A549 (cell line): ENCODE measurements around the gene ZNF597. TPM values are rescaled to one million over a fixed set of nuclear protein-coding genes. Genes with fewer than 3 reads are reported as not detected.

Source experiments
- ATAC-seq, 2 experiments: fragments of 200-7000 bp in 1 of 2; fragments of >200 bp in 1 of 2; cut with Nextera tagmentation in 1 of 2; cut with Tn5 transposase in 1 of 2; 3 replicates each; pipeline versions ENCODE4 v1.8.0 to v1.9.1; 2018 to 2020; ENCODE audit warnings: mild to moderate bottlenecking in 1 of 2, moderate library complexity in 1 of 2
- CTCF ChIA-PET: fragments of 300-600 bp; sonication (Branson Sonifier 250); formaldehyde crosslinking; extraction: SDS; loops from one replicate; lab custom pipeline; 2021; ENCODE audit warnings: antibody characterized with exemption, inconsistent platforms; lab: Yijun Ruan, JAX
- POLR2A ChIA-PET: fragments of 350-600 bp; formaldehyde crosslinking; extraction: SDS; loops from one replicate; lab custom pipeline; 2021; ENCODE audit warnings: antibody characterized with exemption, inconsistent platforms; lab: Yijun Ruan, JAX
- DNase-seq, 2 experiments: peaks; one replicate each; pipeline versions ENCODE4 v3.0.0 to v3.0.0-alpha.2; 2011 to 2016; ENCODE audit warnings: low read depth in 1 of 2, low spot score in 1 of 2
- FAIRE-seq: peaks from 2 replicates; lab custom pipeline; 2011; peaks lifted over from hg19 to GRCh38; lab: Jason Lieb, UNC
- H3K27ac ChIP-seq, 2 experiments: fragments of >200 bp; sonication (Bioruptor Twin); formaldehyde crosslinking; 3 replicates each; pipeline ENCODE4 v1.5.1; 2016 to 2017
- H3K4me1 ChIP-seq: fragments of >200 bp; sonication (Bioruptor Twin); formaldehyde crosslinking; 3 replicates; pipeline ENCODE4 v1.6.1; 2016
- H3K4me2 ChIP-seq: fragments of >200 bp; sonication (Bioruptor Twin); formaldehyde crosslinking; 3 replicates; pipeline ENCODE4 v1.6.1; 2016
- H3K4me3 ChIP-seq: fragments of >200 bp; sonication (Bioruptor Twin); formaldehyde crosslinking; 3 replicates; pipeline ENCODE4 v1.5.1; 2016
- H3K9me3 ChIP-seq: fragments of >200 bp; sonication (Bioruptor Twin); formaldehyde crosslinking; 3 replicates; pipeline ENCODE4 v1.6.1; 2016
- CBX2 ChIP-seq: fragments of 200-600 bp; sonication (generic); IDR thresholded peaks from 2 replicates; pipeline ENCODE4 v1.6.1; 2016; ENCODE audit warnings: low read depth, mild to moderate bottlenecking, borderline replicate concordance
- CHD4 ChIP-seq: fragments of 200-600 bp; sonication (generic); IDR thresholded peaks from 2 replicates; pipeline ENCODE4 v1.6.1; 2016; ENCODE audit warnings: antibody characterized with exemption, mild to moderate bottlenecking, borderline replicate concordance
- EHF ChIP-seq: fragments of 250-450 bp; sonication (Bioruptor Pico); IDR thresholded peaks from 2 replicates; pipeline ENCODE4 v1.5.0; 2020; ENCODE audit warnings: mild to moderate bottlenecking
- FOXS1 ChIP-seq: fragments of 250-450 bp; sonication (Bioruptor Pico); IDR thresholded peaks from 2 replicates; pipeline ENCODE4 v1.5.0; 2020; ENCODE audit warnings: mild to moderate bottlenecking, moderate library complexity
- GATA3 ChIP-seq: IDR thresholded peaks from 2 replicates; pipeline ENCODE4 v1.6.1; 2012; ENCODE audit warnings: borderline replicate concordance
- HOXB13 ChIP-seq: fragments of 250-450 bp; sonication (Bioruptor Pico); IDR thresholded peaks from 2 replicates; pipeline ENCODE4 v1.5.0; 2020; ENCODE audit warnings: low read depth, mild to moderate bottlenecking, moderate library complexity
- JUN ChIP-seq, 2 experiments: fragments of >200 bp; sonication (Bioruptor Twin); formaldehyde crosslinking; IDR thresholded peaks; 2 replicates in 1 of 2; 3 replicates in 1 of 2; pipeline ENCODE4 v1.6.1; 2016 to 2017
- KDM1A ChIP-seq: fragments of 200-600 bp; sonication (generic); IDR thresholded peaks from 2 replicates; pipeline ENCODE4 v1.6.1; 2016; ENCODE audit warnings: low read depth, mild to moderate bottlenecking
- MYC ChIP-seq: IDR thresholded peaks from 2 replicates; pipeline ENCODE4 v1.6.1; 2012; ENCODE audit warnings: mild to moderate bottlenecking, inconsistent platforms, low read length, improper control_type of control experiment, borderline replicate concordance
- POLR2A ChIP-seq: IDR thresholded peaks from 2 replicates; pipeline ENCODE4 v1.6.1; 2012; ENCODE audit warnings: mild to moderate bottlenecking, low read length
- POLR2AphosphoS2 ChIP-seq: conservative IDR thresholded peaks from 2 replicates; pipeline ENCODE4 v1.6.1; 2012; ENCODE audit warnings: low read length, improper control_type of control experiment, inconsistent platforms
- RAD21 ChIP-seq, 2 experiments: fragments of >200 bp in 1 of 2; sonication (Bioruptor Twin) in 1 of 2; formaldehyde crosslinking in 1 of 2; IDR thresholded peaks in 1 of 2; conservative IDR thresholded peaks in 1 of 2; 2 replicates in 1 of 2; 3 replicates in 1 of 2; pipeline ENCODE4 v1.6.1; 2012 to 2018; ENCODE audit warnings: inconsistent platforms in 1 of 2
- ZFP36 ChIP-seq: fragments of 450-650 bp; IDR thresholded peaks from 2 replicates; pipeline ENCODE4 v1.6.1; 2014; ENCODE audit warnings: borderline replicate concordance; ENCODE audit not compliant: partially characterized antibody
- WGBS: methylation state at CpG from one replicate; pipeline ENCODE4 v1.1.6; 2017; ENCODE audit errors: missing lambda C conversion rate; 5-methylcytosine and 5-hydroxymethylcytosine counted together
- polyA plus RNA-seq, 4 experiments: library from polyadenylated mRNA; depleted of rRNA in 3 of 4; stranded (reverse); fragments of >200 nt; fragmentation: RNase III in 1 of 4; extraction: RNeasy Plus Mini Kit Qiagen cat#74134 plus additional on column Dnase treatment in 1 of 4; gene quantifications; 2 replicates in 3 of 4; 3 replicates in 1 of 4; pipeline ENCODE4 v1.2.3, GENCODE V29; 2011 to 2017
- small RNA-seq, 6 experiments: library from RNA; depleted of rRNA; stranded (forward); fragments of <200 nt; gene quantifications; one replicate each; pipeline ENCODE3, GENCODE V24; 2012
- TF ChIP-seq, protein P1 (sequence below): fragments of >200 bp; sonication (Bioruptor Twin); formaldehyde crosslinking; IDR thresholded peaks from 3 replicates; pipeline ENCODE4 v1.5.1; 2016

The ZNF597 gene
- polyA plus RNA-seq, 2 of the 4 experiments (the other 2 are of a cell fraction), result 1.1 to 1.9 TPM

DNA sequence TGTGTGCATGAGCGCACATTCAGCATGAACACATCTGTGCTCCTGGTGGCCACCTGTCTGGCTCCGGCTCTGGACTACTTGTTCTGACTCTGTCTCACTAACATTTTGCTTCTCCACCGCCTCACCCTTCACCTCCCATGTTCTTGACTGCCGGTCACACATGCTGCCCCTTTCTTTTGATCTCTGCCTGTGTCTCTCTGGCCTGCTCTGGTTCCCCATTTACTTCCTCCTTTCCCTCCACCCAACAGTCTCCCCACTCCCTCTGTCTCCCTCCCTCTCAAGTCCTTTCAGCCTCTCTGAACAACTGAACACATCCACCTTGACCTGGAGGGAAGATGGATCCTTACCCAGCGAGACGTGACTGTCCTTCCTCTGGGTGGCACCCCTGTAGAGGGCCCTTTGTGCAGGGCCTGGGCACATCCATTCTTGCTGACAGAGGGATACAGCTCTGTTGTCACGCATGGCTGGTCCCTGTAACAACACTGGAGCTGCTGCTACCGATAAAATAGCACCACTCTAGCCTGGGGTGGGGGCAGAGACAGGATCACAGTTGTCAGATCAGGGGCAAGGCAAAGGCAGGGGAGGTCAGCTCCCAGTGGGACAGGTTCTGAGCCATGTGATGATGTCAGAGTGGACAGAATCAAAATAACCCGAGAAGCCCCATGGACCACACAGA, 53.5 kb downstream of the ZNF597 start:
- no peak for FAIRE-seq

DNA sequence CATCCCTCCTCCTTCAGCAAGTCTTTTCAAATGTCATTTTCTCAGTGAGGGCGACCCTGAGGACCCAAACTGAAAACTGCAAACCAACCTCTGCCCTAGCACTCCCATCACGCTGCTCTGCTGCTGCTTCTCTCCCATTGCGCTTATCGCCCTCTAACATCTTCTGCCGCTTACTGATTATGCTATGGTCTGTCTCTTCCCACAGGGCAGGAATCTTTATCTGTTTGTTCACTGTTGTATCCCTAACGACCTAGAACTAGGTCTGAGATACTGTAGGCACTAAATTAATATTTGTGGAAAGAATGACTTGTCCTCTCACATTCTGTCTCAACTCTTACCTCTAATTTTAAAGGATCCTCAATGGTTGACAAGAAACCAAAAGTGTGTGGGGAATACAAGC, 55.0 kb downstream of the ZNF597 start:
- ATAC-seq (no peak), FAIRE-seq (no peak), DNase-seq (no peak)
- H3K4me2 ChIP-seq, result no peak overlapping the region
- WGBS, result 90% methylated on average over 6 of the region's 6 CpGs
- POLR2A ChIA-PET, result no interaction called here
- H3K9me3 ChIP-seq, result peaks cover 83% of the 10 kb centered on the region
- H3K27ac ChIP-seq, result no peak overlapping the region
- TF ChIP-seq KDM1A, result no peak
- TF ChIP-seq CHD4, result no peak
- TF ChIP-seq ZFP36, result no peak
- TF ChIP-seq POLR2AphosphoS2, result no peak
- no peak for TF ChIP-seq MYC
- no peak for TF ChIP-seq EHF (CRISPR knock-in tag)
- TF ChIP-seq, protein P1, sequence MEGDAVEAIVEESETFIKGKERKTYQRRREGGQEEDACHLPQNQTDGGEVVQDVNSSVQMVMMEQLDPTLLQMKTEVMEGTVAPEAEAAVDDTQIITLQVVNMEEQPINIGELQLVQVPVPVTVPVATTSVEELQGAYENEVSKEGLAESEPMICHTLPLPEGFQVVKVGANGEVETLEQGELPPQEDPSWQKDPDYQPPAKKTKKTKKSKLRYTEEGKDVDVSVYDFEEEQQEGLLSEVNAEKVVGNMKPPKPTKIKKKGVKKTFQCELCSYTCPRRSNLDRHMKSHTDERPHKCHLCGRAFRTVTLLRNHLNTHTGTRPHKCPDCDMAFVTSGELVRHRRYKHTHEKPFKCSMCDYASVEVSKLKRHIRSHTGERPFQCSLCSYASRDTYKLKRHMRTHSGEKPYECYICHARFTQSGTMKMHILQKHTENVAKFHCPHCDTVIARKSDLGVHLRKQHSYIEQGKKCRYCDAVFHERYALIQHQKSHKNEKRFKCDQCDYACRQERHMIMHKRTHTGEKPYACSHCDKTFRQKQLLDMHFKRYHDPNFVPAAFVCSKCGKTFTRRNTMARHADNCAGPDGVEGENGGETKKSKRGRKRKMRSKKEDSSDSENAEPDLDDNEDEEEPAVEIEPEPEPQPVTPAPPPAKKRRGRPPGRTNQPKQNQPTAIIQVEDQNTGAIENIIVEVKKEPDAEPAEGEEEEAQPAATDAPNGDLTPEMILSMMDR, result no peak
- TF ChIP-seq RAD21 (conservative IDR thresholded peaks at IDR 0.05 in 1 of 2, IDR thresholded peaks at IDR 0.05 in 1 of 2), result no peak
- no peak for TF ChIP-seq HOXB13 (CRISPR knock-in tag)
- H3K4me1 ChIP-seq, result no peaks in the 10 kb centered on the region
- CTCF ChIA-PET, result no interaction called here
- H3K4me3 ChIP-seq, result no peak overlapping the region

More for the DNA sequence above, 53.5 kb downstream of the ZNF597 start:
- ATAC-seq, result no peak
- TF ChIP-seq CBX2, result no peak
- TF ChIP-seq POLR2A, result peak; percentile 16; the same call in 1 of the 2 replicates
- H3K4me3 ChIP-seq, result no peak overlapping the region
- no peak overlapping the region for H3K27ac ChIP-seq
- ChIA-PET POLR2A (no interaction called here), CTCF (interaction anchor here (0.6 kb wide), 2 partner anchors 12 to 111 kb away, joined by 3 read pairs; no protein-coding TSS in a partner anchor)
- 85% methylated on average over 8 of the region's 9 CpGs for WGBS
- H3K4me2 ChIP-seq, result no peak overlapping the region
- DNase-seq, result no peak
- no peaks in the 10 kb centered on the region for H3K4me1 ChIP-seq
- peaks cover 83% of the 10 kb centered on the region for H3K9me3 ChIP-seq

DNA sequence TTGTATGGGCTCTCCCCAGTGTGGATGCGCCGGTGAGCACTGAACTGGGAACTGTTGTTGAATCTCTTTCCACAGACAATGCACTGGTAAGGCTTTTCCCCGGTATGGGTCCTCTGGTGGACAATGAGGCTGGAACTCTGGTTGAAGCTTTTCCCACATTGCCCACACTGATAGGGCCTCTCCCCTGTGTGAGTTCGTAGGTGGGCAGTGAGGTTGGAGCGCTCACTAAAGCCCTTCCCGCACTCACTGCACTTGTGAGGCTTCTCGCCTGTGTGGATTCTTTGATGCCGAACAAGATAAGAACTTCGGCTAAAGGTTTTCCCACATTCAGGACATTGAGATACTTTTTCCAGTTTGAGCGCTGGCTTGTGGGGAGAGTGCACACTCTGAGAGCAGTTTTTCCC, 60.3 kb downstream of the ZNF597 start:
- CTCF ChIA-PET, result interaction anchor here (0.7 to 1.1 kb wide), 5 partner anchors 11 to 117 kb away, joined by 3 to 10 read pairs (median 3); partner anchors contain the start of genes CLUAP1, OR2C1 and ZSCAN32
- TF ChIP-seq JUN (IDR thresholded peaks at IDR 0.05) (no peak), FOXS1 (no peak), GATA3 (peak; percentile 63)
- WGBS, result 96% methylated on average over 10 of the region's 10 CpGs
- peaks cover 88% of the 10 kb centered on the region for H3K9me3 ChIP-seq
- no peaks in the 10 kb centered on the region for H3K4me1 ChIP-seq
- no peak overlapping the region for H3K4me3 ChIP-seq
- POLR2A ChIA-PET, result no interaction called here
- ATAC-seq, result no peak; a peak in 1 of 6 replicates
- no peak for FAIRE-seq
- peak in 1 of 2 experiments; percentile 19 for DNase-seq
- H3K4me2 ChIP-seq, result no peak overlapping the region
- H3K27ac ChIP-seq, result no peak overlapping the region

Small RNA genes within 50 kb of the gene (small RNA-seq; reads per million reads assigned to genes)
- 0 reads per million in 6 experiments for gene MIR6126

Other genes with a start within 250 kb of the ZNF597 start
- 7.4 and 7.5 TPM in 2 replicates for gene ZNF200, start 208.3 kb downstream of the ZNF597 start, polyA plus RNA-seq (2011; rRNA removed)
- 6.5 to 6.9 TPM (median 6.7 TPM) in 3 replicates for gene ZNF200, start 208.3 kb downstream of the ZNF597 start, polyA plus RNA-seq (2017; fragmentation: RNase III; extraction: RNeasy Plus Mini Kit Qiagen cat#74134 plus additional on column Dnase treatment)
- 0.04 TPM in 1 of 2 replicates, not detected in the other for gene MEFV, start 186.9 kb downstream of the ZNF597 start, polyA plus RNA-seq (2011; rRNA removed)
- not detected in 3 replicates for gene MEFV, start 186.9 kb downstream of the ZNF597 start, polyA plus RNA-seq (2017; fragmentation: RNase III; extraction: RNeasy Plus Mini Kit Qiagen cat#74134 plus additional on column Dnase treatment)
- 20.9 and 38.4 TPM in 2 replicates for gene ZNF263, start 160.0 kb downstream of the ZNF597 start, polyA plus RNA-seq (2011; rRNA removed)
- gene ZNF263, start 160.0 kb downstream of the ZNF597 start, polyA plus RNA-seq (2017; fragmentation: RNase III; extraction: RNeasy Plus Mini Kit Qiagen cat#74134 plus additional on column Dnase treatment), result 24.3 to 24.8 TPM (median 24.4 TPM) in 3 replicates
- gene TIGD7, start 138.1 kb downstream of the ZNF597 start, polyA plus RNA-seq (2011; rRNA removed), result 3.0 and 4.3 TPM in 2 replicates
- 1.8 to 2.1 TPM (median 1.9 TPM) in 3 replicates for gene TIGD7, start 138.1 kb downstream of the ZNF597 start, polyA plus RNA-seq (2017; fragmentation: RNase III; extraction: RNeasy Plus Mini Kit Qiagen cat#74134 plus additional on column Dnase treatment)
- gene ZNF75A, start 138.0 kb downstream of the ZNF597 start, polyA plus RNA-seq (2011; rRNA removed), result 27.3 and 28.8 TPM in 2 replicates
- gene ZNF75A, start 138.0 kb downstream of the ZNF597 start, polyA plus RNA-seq (2017; fragmentation: RNase III; extraction: RNeasy Plus Mini Kit Qiagen cat#74134 plus additional on column Dnase treatment), result 16.6 to 19.2 TPM (median 18.5 TPM) in 3 replicates
- gene OR2C1, start 87.6 kb downstream of the ZNF597 start, polyA plus RNA-seq (2011; rRNA removed), result not detected in 2 replicates
- not detected in 3 replicates for gene OR2C1, start 87.6 kb downstream of the ZNF597 start, polyA plus RNA-seq (2017; fragmentation: RNase III; extraction: RNeasy Plus Mini Kit Qiagen cat#74134 plus additional on column Dnase treatment)
- gene ZSCAN32, start 42.5 kb downstream of the ZNF597 start, polyA plus RNA-seq (2011; rRNA removed), result 29.4 and 33.0 TPM in 2 replicates
- gene ZSCAN32, start 42.5 kb downstream of the ZNF597 start, polyA plus RNA-seq (2017; fragmentation: RNase III; extraction: RNeasy Plus Mini Kit Qiagen cat#74134 plus additional on column Dnase treatment), result 11.4 to 13.6 TPM (median 12.4 TPM) in 3 replicates
- 15.8 and 16.4 TPM in 2 replicates for gene ZNF174, start 42.3 kb downstream of the ZNF597 start, polyA plus RNA-seq (2011; rRNA removed)
- gene ZNF174, start 42.3 kb downstream of the ZNF597 start, polyA plus RNA-seq (2017; fragmentation: RNase III; extraction: RNeasy Plus Mini Kit Qiagen cat#74134 plus additional on column Dnase treatment), result 9.1 to 10.4 TPM (median 9.5 TPM) in 3 replicates
- 34.8 and 41.6 TPM in 2 replicates for gene NAA60, start 176 bp upstream of the ZNF597 start, polyA plus RNA-seq (2011; rRNA removed)
- gene NAA60, start 176 bp upstream of the ZNF597 start, polyA plus RNA-seq (2017; fragmentation: RNase III; extraction: RNeasy Plus Mini Kit Qiagen cat#74134 plus additional on column Dnase treatment), result 42.5 to 45.3 TPM (median 43.9 TPM) in 3 replicates
- not detected in 2 replicates for gene C16orf90, start 52.0 kb upstream of the ZNF597 start, polyA plus RNA-seq (2011; rRNA removed)
- not detected in 3 replicates for gene C16orf90, start 52.0 kb upstream of the ZNF597 start, polyA plus RNA-seq (2017; fragmentation: RNase III; extraction: RNeasy Plus Mini Kit Qiagen cat#74134 plus additional on column Dnase treatment)
- 23.6 and 35.0 TPM in 2 replicates for gene CLUAP1, start 57.5 kb upstream of the ZNF597 start, polyA plus RNA-seq (2011; rRNA removed)
- gene CLUAP1, start 57.5 kb upstream of the ZNF597 start, polyA plus RNA-seq (2017; fragmentation: RNase III; extraction: RNeasy Plus Mini Kit Qiagen cat#74134 plus additional on column Dnase treatment), result 19.1 to 20.8 TPM (median 20.6 TPM) in 3 replicates
- 0.03 and 0.04 TPM in 2 replicates for gene NLRC3, start 133.9 kb upstream of the ZNF597 start, polyA plus RNA-seq (2011; rRNA removed)
- gene NLRC3, start 133.9 kb upstream of the ZNF597 start, polyA plus RNA-seq (2017; fragmentation: RNase III; extraction: RNeasy Plus Mini Kit Qiagen cat#74134 plus additional on column Dnase treatment), result 0.03 TPM in 1 of 3 replicates, not detected in the others
- 3.0 and 4.2 TPM in 2 replicates for gene SLX4, start 168.1 kb upstream of the ZNF597 start, polyA plus RNA-seq (2011; rRNA removed)
- 4.5 to 5.0 TPM (median 4.7 TPM) in 3 replicates for gene SLX4, start 168.1 kb upstream of the ZNF597 start, polyA plus RNA-seq (2017; fragmentation: RNase III; extraction: RNeasy Plus Mini Kit Qiagen cat#74134 plus additional on column Dnase treatment)
- 6.3 and 10.0 TPM in 2 replicates for gene DNASE1, start 211.2 kb upstream of the ZNF597 start, polyA plus RNA-seq (2011; rRNA removed)
- gene DNASE1, start 211.2 kb upstream of the ZNF597 start, polyA plus RNA-seq (2017; fragmentation: RNase III; extraction: RNeasy Plus Mini Kit Qiagen cat#74134 plus additional on column Dnase treatment), result 5.4 to 7.5 TPM (median 7.2 TPM) in 3 replicates